KMS-11 (cell line): Measurements from ENCODE around the gene CABLES1.
"Not testable (repeated sequence)": the region's sequence is repeated elsewhere in the genome, so short reads cannot be mapped to it uniquely, and the experiment has no call there.

Experiments used
- H2AFZ ChIP-seq: fragments of 200-600 bp; sonication (generic); 2 replicates; pipeline ENCODE4 v1.6.1; 2016; ENCODE audit warnings: antibody characterized with exemption, mixed run types, low read depth
- H3K27ac ChIP-seq: fragments of 200-600 bp; sonication (generic); 2 replicates; pipeline ENCODE4 v1.6.1; 2016; ENCODE audit warnings: mild to moderate bottlenecking, mixed run types
- H3K27me3 ChIP-seq: fragments of 200-600 bp; sonication (generic); 2 replicates; pipeline ENCODE4 v1.6.1; 2017; ENCODE audit warnings: mild to moderate bottlenecking, low read depth, mixed run types, moderate library complexity; ENCODE audit not compliant: insufficient read depth
- H3K36me3 ChIP-seq: fragments of 200-600 bp; sonication (generic); 2 replicates; pipeline ENCODE4 v1.6.1; 2017; ENCODE audit warnings: mild to moderate bottlenecking, mixed run types; ENCODE audit not compliant: insufficient read depth
- H3K4me1 ChIP-seq: fragments of 200-600 bp; sonication (generic); 2 replicates; pipeline ENCODE4 v1.6.1; 2016; ENCODE audit warnings: mild to moderate bottlenecking, low read depth, mixed run types; ENCODE audit not compliant: poor library complexity, severe bottlenecking
- H3K4me2 ChIP-seq: fragments of 200-600 bp; sonication (generic); 2 replicates; pipeline ENCODE4 v1.7.0; 2016; ENCODE audit warnings: mild to moderate bottlenecking, mixed run types
- H3K4me3 ChIP-seq: fragments of 200-600 bp; sonication (generic); IDR thresholded peaks from 2 replicates; pipeline ENCODE4 v1.6.1; 2017; ENCODE audit warnings: low read depth, low read length, mixed read lengths; ENCODE audit not compliant: insufficient read depth
- H3K79me2 ChIP-seq: fragments of 200-600 bp; sonication (generic); 2 replicates; pipeline ENCODE4 v1.6.1; 2016; ENCODE audit warnings: low read depth, mixed run types; ENCODE audit not compliant: insufficient read depth
- H3K9ac ChIP-seq: fragments of 200-600 bp; sonication (generic); 2 replicates; pipeline ENCODE4 v1.6.1; 2016; ENCODE audit warnings: mild to moderate bottlenecking, mixed run types
- H4K20me1 ChIP-seq: fragments of 200-600 bp; sonication (generic); 2 replicates; pipeline ENCODE4 v1.6.1; 2016; ENCODE audit warnings: mild to moderate bottlenecking, mixed run types; ENCODE audit not compliant: insufficient read depth
- TF ChIP-seq, protein P1 (sequence below): fragments of 200-600 bp; sonication (generic); conservative IDR thresholded peaks from 2 replicates; pipeline ENCODE4 v1.6.1; 2017; ENCODE audit warnings: low read depth, mild to moderate bottlenecking, antibody characterized with exemption, low read length, moderate library complexity, mixed read lengths

Gene CABLES1

DNA sequence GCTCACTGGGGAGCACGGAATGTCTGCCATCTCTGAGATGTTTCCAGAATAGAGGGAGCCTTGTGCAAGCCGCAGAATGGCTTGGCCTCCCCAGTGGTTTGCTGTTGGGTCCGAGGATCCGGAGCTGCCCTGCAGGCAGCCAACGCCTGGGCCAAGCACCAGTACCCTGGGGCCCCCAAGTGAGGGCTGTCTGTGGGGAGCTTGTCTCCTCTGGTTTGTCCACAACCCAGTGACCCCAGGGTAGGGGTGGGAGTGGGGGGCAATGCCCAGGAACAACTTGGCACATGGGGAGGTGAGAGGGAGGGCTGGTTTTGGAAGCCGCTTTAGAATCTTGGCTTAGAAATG lies 147.1 kb downstream of the CABLES1 start:
- Histone ChIP-seq H3K36me3 (no peaks in the 10 kb centered on the region), H2AFZ (no peak overlapping the region), H3K4me1 (no peaks in the 10 kb centered on the region), H3K4me3 (no peak overlapping the region), H3K4me2 (no peak overlapping the region), H3K79me2 (no peaks in the 10 kb centered on the region), H3K27me3 (no peaks in the 10 kb centered on the region), H4K20me1 (no peaks in the 10 kb centered on the region), H3K9ac (no peak overlapping the region), H3K27ac (no peak overlapping the region)
- TF ChIP-seq, protein P1, sequence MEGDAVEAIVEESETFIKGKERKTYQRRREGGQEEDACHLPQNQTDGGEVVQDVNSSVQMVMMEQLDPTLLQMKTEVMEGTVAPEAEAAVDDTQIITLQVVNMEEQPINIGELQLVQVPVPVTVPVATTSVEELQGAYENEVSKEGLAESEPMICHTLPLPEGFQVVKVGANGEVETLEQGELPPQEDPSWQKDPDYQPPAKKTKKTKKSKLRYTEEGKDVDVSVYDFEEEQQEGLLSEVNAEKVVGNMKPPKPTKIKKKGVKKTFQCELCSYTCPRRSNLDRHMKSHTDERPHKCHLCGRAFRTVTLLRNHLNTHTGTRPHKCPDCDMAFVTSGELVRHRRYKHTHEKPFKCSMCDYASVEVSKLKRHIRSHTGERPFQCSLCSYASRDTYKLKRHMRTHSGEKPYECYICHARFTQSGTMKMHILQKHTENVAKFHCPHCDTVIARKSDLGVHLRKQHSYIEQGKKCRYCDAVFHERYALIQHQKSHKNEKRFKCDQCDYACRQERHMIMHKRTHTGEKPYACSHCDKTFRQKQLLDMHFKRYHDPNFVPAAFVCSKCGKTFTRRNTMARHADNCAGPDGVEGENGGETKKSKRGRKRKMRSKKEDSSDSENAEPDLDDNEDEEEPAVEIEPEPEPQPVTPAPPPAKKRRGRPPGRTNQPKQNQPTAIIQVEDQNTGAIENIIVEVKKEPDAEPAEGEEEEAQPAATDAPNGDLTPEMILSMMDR, result no peak

DNA sequence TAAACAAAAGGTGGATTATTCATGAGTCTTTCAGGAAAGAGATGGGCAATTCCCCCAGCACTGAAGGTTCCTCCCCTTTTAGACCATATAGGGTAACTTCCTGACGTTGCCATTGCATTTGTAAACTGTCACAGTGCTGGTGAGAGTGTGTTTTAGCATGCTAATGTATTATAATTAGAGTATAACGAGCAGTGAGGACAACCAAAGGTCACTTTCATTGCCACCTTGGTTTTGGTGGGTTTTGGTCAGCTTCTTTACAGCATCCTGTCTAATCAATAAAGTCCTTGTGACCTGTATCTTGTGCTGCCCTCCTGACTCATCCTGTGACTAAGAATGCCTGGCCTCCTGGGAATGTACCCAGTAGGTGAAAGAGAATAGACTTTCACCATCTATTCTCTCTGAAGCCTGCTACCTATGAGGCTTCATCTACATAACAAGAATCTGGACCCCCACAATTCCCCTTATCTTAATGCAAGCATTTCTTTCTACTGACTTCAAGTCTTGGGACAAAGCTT lies 148.7 kb downstream of the CABLES1 start:
- Histone ChIP-seq H3K27me3 (no peaks in the 10 kb centered on the region), H3K4me3 (no peak overlapping the region), H3K4me2 (no peak overlapping the region), H4K20me1 (no peaks in the 10 kb centered on the region), H3K9ac (no peak overlapping the region), H2AFZ (no peak overlapping the region), H3K36me3 (no peaks in the 10 kb centered on the region), H3K4me1 (no peaks in the 10 kb centered on the region), H3K79me2 (no peaks in the 10 kb centered on the region), H3K27ac (no peak overlapping the region)
- TF ChIP-seq, protein P1, result no peak

DNA sequence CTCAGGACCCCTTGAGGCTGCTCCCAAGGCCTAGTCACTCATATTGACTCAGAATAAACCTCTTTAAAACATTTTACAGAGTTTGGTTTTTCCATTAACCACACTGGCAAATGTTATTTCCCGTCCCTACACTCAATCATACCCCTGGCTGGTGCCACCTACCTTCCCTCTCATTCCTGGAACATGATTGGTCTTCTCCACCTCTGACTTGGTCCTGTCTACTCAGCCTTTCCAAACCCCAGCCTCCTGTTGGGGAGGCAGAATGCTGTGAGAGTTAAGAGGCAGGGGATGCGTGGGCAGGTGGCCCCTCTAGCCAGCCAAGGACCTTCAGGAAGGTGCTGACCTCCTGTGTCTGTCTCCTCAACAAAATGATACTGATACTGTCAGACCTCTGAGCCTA lies 149.3 kb downstream of the CABLES1 start:
- Histone ChIP-seq H3K27ac (no peak overlapping the region), H3K9ac (no peak overlapping the region), H3K27me3 (no peaks in the 10 kb centered on the region), H3K79me2 (no peaks in the 10 kb centered on the region), H3K4me2 (no peak overlapping the region), H3K36me3 (no peaks in the 10 kb centered on the region), H3K4me1 (no peaks in the 10 kb centered on the region), H3K4me3 (no peak overlapping the region), H4K20me1 (no peaks in the 10 kb centered on the region), H2AFZ (no peak overlapping the region)
- TF ChIP-seq, protein P1, result no peak

DNA sequence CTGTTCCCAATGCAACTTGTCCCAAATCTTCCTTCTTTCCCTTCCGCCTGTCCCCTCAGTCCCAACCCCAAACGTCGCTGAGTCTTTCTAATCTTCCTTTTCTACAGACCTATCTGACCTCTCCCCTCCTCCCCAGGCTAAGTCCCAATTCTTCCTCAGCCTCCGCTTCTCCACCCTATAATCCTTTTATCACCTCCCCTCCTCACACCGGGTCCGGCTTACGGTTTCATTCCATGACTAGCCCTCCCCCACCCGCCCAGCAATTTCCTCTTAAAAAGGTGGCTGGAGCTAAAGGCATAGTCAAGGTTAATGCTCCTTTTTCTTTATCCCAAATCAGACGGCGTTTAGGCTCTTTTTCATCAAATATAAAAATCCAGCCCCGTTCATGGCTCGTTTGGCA lies 150.3 kb downstream of the CABLES1 start:
- not testable (repeated sequence) for H3K36me3 ChIP-seq, H4K20me1 ChIP-seq, H3K4me1 ChIP-seq, H2AFZ ChIP-seq, H3K4me3 ChIP-seq, H3K79me2 ChIP-seq, H3K27me3 ChIP-seq, H3K9ac ChIP-seq, H3K4me2 ChIP-seq, H3K27ac ChIP-seq

DNA sequence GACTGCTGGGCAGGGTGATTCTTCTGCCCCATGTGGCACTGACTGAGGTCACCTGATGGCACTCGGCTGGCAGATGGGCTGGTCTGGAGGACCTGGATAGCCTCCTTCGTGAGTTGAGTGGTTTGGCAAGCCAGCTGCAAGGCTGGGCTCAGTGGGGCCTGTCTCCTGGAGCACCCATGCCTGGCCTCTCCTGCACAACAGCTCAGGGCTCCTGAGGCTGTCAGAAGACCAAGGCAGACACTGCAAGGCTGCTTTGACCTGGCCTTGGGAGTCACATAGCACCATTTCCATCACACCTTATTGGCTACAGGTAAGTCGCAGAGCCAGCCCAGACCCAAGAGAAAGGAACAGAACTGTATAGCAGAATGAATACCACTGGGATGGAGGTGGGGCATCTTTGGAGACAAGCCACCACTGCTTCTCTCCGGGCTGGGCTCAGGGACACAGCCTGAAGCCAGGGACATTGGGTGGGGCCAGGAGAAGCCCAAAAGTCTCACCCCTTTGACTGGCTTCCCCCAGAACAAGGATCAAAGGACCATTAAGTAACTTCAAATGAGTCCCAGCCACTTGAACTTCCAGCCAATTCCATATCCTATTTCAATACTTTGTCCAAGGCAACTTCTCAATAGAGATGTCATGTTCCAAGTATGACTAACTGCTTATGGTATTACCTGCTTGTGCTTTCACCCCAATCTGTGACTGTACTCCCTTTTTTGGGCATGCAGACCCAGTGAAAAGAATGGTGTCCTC lies 156.3 kb downstream of the CABLES1 start:
- H3K4me2 ChIP-seq, result no peak overlapping the region
- H3K27me3 ChIP-seq, result no peaks in the 10 kb centered on the region
- H3K36me3 ChIP-seq, result no peaks in the 10 kb centered on the region
- H3K79me2 ChIP-seq, result no peaks in the 10 kb centered on the region
- no peak overlapping the region for H3K27ac ChIP-seq
- no peak overlapping the region for H3K4me3 ChIP-seq
- TF ChIP-seq, protein P1, result no peak
- no peak overlapping the region for H2AFZ ChIP-seq
- H3K9ac ChIP-seq, result no peak overlapping the region
- H4K20me1 ChIP-seq, result no peaks in the 10 kb centered on the region
- H3K4me1 ChIP-seq, result no peaks in the 10 kb centered on the region
